ENCODE data around the gene SRL.

Gene SRL

DNA sequence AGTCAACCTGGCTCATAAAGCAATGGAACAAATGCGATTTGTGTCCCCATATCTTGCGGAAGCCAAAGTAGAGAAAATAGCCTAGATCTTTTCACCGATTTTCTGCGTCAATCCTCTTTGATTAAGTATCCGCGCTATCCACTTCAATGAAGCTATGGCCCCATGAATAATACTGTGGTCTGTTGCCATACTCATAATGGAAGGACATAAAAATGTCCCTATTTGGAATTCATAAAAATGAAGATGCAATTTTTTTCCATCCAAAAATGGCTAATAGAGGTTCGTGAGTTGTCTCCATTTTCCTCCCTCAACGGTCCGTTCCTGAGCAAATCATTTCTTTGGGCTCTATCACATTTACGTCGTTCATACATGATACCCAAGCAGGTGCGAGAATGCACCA is 100.3 kb downstream of the SRL start:
- TF ChIP-seq ZNF8 (CRISPR knock-in tag; IDR thresholded peaks at IDR 0.05) (no peak), ARNTL (CRISPR knock-in tag; IDR thresholded peaks at IDR 0.05; ENCODE audit: borderline replicate concordance, low read depth) (no peak), ZC3H10 (CRISPR knock-in tag; IDR thresholded peaks at IDR 0.05) (no peak), TCF4 (CRISPR knock-in tag; IDR thresholded peaks at IDR 0.05; ENCODE audit: borderline replicate concordance) (no peak), ZNF565 (CRISPR knock-in tag; conservative IDR thresholded peaks at IDR 0.05; ENCODE audit: low read depth) (no peak), GLIS3 (CRISPR knock-in tag; IDR thresholded peaks at IDR 0.05) (no peak), ZNF70 (CRISPR knock-in tag; IDR thresholded peaks at IDR 0.05) (no peak), SNAI2 (CRISPR knock-in tag; IDR thresholded peaks at IDR 0.05) (no peak), ESRRG (CRISPR knock-in tag; IDR thresholded peaks at IDR 0.05) (no peak), RARB (CRISPR knock-in tag; IDR thresholded peaks at IDR 0.05) (no peak)
- TF ChIP-seq, protein P1, sequence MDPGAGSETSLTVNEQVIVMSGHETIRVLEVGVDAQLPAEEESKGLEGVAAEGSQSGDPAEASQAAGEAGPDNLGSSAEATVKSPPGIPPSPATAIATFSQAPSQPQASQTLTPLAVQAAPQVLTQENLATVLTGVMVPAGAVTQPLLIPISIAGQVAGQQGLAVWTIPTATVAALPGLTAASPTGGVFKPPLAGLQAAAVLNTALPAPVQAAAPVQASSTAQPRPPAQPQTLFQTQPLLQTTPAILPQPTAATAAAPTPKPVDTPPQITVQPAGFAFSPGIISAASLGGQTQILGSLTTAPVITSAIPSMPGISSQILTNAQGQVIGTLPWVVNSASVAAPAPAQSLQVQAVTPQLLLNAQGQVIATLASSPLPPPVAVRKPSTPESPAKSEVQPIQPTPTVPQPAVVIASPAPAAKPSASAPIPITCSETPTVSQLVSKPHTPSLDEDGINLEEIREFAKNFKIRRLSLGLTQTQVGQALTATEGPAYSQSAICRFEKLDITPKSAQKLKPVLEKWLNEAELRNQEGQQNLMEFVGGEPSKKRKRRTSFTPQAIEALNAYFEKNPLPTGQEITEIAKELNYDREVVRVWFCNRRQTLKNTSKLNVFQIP (CRISPR knock-in tag; IDR thresholded peaks at IDR 0.05; ENCODE audit: borderline replicate concordance, low read depth) = no peak
- TF ChIP-seq, protein P2, sequence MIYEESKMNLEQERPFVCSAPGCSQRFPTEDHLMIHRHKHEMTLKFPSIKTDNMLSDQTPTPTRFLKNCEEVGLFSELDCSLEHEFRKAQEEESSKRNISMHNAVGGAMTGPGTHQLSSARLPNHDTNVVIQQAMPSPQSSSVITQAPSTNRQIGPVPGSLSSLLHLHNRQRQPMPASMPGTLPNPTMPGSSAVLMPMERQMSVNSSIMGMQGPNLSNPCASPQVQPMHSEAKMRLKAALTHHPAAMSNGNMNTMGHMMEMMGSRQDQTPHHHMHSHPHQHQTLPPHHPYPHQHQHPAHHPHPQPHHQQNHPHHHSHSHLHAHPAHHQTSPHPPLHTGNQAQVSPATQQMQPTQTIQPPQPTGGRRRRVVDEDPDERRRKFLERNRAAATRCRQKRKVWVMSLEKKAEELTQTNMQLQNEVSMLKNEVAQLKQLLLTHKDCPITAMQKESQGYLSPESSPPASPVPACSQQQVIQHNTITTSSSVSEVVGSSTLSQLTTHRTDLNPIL (CRISPR knock-in tag; IDR thresholded peaks at IDR 0.05; ENCODE audit: low read depth) = no peak
- TF ChIP-seq, protein P3, sequence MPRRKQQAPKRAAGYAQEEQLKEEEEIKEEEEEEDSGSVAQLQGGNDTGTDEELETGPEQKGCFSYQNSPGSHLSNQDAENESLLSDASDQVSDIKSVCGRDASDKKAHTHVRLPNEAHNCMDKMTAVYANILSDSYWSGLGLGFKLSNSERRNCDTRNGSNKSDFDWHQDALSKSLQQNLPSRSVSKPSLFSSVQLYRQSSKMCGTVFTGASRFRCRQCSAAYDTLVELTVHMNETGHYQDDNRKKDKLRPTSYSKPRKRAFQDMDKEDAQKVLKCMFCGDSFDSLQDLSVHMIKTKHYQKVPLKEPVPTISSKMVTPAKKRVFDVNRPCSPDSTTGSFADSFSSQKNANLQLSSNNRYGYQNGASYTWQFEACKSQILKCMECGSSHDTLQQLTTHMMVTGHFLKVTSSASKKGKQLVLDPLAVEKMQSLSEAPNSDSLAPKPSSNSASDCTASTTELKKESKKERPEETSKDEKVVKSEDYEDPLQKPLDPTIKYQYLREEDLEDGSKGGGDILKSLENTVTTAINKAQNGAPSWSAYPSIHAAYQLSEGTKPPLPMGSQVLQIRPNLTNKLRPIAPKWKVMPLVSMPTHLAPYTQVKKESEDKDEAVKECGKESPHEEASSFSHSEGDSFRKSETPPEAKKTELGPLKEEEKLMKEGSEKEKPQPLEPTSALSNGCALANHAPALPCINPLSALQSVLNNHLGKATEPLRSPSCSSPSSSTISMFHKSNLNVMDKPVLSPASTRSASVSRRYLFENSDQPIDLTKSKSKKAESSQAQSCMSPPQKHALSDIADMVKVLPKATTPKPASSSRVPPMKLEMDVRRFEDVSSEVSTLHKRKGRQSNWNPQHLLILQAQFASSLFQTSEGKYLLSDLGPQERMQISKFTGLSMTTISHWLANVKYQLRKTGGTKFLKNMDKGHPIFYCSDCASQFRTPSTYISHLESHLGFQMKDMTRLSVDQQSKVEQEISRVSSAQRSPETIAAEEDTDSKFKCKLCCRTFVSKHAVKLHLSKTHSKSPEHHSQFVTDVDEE (CRISPR knock-in tag; IDR thresholded peaks at IDR 0.05) = no peak
- no peak for ATAC-seq

DNA sequence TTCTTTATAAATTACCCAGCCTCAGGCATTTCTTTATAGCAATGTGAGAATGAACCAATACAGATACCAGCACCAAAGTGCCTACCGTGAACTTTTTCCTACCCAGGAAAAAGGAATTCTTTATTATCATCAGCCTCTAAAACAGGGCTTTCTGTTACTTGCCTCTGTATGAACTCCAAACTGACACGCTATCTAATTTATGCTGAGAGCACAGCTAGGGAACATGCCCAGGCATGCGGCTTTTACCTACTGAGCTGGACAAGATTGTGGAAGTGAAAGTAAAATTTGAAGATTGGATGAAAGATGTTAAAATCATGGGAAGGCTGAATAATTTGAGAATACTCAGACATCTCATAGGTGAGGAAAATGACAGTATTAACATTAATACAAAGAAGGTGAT is 101.2 kb downstream of the SRL start:
- no peak for ATAC-seq
- peak; percentile 88 for TF ChIP-seq OSR1 (CRISPR knock-in tag; IDR thresholded peaks at IDR 0.05)
- no peak for TF ChIP-seq ISL1 (CRISPR knock-in tag; IDR thresholded peaks at IDR 0.05)
- TF ChIP-seq ZNF565 (CRISPR knock-in tag; conservative IDR thresholded peaks at IDR 0.05; ENCODE audit: low read depth) = no peak
- no peak for TF ChIP-seq ZC3H10 (CRISPR knock-in tag; IDR thresholded peaks at IDR 0.05)

DNA sequence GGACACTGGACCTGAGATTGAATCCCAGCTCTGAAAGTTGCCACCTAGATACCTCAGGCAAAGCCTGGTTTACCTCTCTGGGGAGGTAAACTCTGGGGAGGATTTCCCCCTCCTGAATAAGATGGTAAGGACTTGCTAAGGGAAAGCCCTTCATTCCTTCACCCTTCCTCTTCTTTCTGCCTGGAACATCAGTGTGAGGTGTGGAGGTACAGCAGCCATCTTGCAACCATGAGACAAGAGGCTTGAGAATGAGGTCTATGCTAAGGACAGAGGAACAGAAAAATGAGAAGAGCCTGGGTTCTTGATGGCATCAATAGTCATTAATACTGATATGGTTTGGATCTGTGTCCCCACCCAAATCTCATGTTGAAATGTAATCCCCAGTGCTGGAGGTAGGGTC is 101.9 kb downstream of the SRL start:
- no peak for ATAC-seq
- no peak for TF ChIP-seq ISL1 (CRISPR knock-in tag; IDR thresholded peaks at IDR 0.05)
- no peak for TF ChIP-seq CSDC2 (CRISPR knock-in tag; IDR thresholded peaks at IDR 0.05)
- no peak for TF ChIP-seq ZC3H10 (CRISPR knock-in tag; IDR thresholded peaks at IDR 0.05)
- TF ChIP-seq, protein P4, sequence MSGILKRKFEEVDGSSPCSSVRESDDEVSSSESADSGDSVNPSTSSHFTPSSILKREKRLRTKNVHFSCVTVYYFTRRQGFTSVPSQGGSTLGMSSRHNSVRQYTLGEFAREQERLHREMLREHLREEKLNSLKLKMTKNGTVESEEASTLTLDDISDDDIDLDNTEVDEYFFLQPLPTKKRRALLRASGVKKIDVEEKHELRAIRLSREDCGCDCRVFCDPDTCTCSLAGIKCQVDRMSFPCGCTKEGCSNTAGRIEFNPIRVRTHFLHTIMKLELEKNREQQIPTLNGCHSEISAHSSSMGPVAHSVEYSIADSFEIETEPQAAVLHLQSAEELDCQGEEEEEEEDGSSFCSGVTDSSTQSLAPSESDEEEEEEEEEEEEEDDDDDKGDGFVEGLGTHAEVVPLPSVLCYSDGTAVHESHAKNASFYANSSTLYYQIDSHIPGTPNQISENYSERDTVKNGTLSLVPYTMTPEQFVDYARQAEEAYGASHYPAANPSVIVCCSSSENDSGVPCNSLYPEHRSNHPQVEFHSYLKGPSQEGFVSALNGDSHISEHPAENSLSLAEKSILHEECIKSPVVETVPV (CRISPR knock-in tag; IDR thresholded peaks at IDR 0.05) = no peak
- TF ChIP-seq GLIS3 (CRISPR knock-in tag; IDR thresholded peaks at IDR 0.05) = no peak
- TF ChIP-seq, protein P5, sequence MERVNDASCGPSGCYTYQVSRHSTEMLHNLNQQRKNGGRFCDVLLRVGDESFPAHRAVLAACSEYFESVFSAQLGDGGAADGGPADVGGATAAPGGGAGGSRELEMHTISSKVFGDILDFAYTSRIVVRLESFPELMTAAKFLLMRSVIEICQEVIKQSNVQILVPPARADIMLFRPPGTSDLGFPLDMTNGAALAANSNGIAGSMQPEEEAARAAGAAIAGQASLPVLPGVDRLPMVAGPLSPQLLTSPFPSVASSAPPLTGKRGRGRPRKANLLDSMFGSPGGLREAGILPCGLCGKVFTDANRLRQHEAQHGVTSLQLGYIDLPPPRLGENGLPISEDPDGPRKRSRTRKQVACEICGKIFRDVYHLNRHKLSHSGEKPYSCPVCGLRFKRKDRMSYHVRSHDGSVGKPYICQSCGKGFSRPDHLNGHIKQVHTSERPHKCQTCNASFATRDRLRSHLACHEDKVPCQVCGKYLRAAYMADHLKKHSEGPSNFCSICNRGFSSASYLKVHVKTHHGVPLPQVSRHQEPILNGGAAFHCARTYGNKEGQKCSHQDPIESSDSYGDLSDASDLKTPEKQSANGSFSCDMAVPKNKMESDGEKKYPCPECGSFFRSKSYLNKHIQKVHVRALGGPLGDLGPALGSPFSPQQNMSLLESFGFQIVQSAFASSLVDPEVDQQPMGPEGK (CRISPR knock-in tag; IDR thresholded peaks at IDR 0.05; ENCODE audit: borderline replicate concordance) = no peak
- TF ChIP-seq, protein P2 (CRISPR knock-in tag; IDR thresholded peaks at IDR 0.05; ENCODE audit: low read depth) = no peak
- no peak for TF ChIP-seq OSR1 (CRISPR knock-in tag; IDR thresholded peaks at IDR 0.05)
- no peak for TF ChIP-seq PPARA (CRISPR knock-in tag; IDR thresholded peaks at IDR 0.05; ENCODE audit: borderline replicate concordance)
- TF ChIP-seq, protein P1 (CRISPR knock-in tag; IDR thresholded peaks at IDR 0.05; ENCODE audit: borderline replicate concordance, low read depth) = no peak
- TF ChIP-seq SNAI2 (CRISPR knock-in tag; IDR thresholded peaks at IDR 0.05) = no peak
- TF ChIP-seq, protein P3 (CRISPR knock-in tag; IDR thresholded peaks at IDR 0.05) = no peak
- TF ChIP-seq ZNF70 (CRISPR knock-in tag; IDR thresholded peaks at IDR 0.05) = no peak
- TF ChIP-seq RARB (CRISPR knock-in tag; IDR thresholded peaks at IDR 0.05) = no peak

Data from SK-N-SH treated with all-trans-retinoic acid at 6 μM for 48 hours (cell line).